SK-N-SH (cell line): ENCODE results near the gene WNT2.

Source experiments
- CTCF ChIP-seq: fragments of 200-600 bp; sonication (generic); IDR thresholded peaks from 2 replicates; pipeline ENCODE4 v1.6.1; 2017; ENCODE audit warnings: antibody characterized with exemption, mild to moderate bottlenecking, moderate library complexity
- ELF1 ChIP-seq: IDR thresholded peaks from 2 replicates; pipeline ENCODE4 v1.4.0; 2012
- EZH2phosphoT487 ChIP-seq: fragments of 200-600 bp; sonication (generic); IDR thresholded peaks from 2 replicates; pipeline ENCODE4 v1.6.1; 2017; ENCODE audit warnings: low read depth, mixed run types, mild to moderate bottlenecking, antibody characterized with exemption, moderate library complexity, borderline replicate concordance
- POLR2AphosphoS5 ChIP-seq: IDR thresholded peaks from 2 replicates; pipeline ENCODE4 v1.6.1; 2012; ENCODE audit warnings: low read depth, low read length
- SMC3 ChIP-seq: IDR thresholded peaks from 2 replicates; pipeline ENCODE4 v1.6.1; 2012; ENCODE audit warnings: low read depth, low read length, improper control_type of control experiment
- TCF12 ChIP-seq: IDR thresholded peaks from 2 replicates; pipeline ENCODE4 v1.4.0; 2012

- TF ChIP-seq CTCF, result no peak
- TF ChIP-seq SMC3, result no peak
- no peak for TF ChIP-seq TCF12
- TF ChIP-seq POLR2AphosphoS5, result no peak
- no peak for TF ChIP-seq ELF1
- no peak for TF ChIP-seq EZH2phosphoT487
These were observed 42.8 kb downstream of the WNT2 start for GRCh38 chr7:117279931-117280557.
